Activated CD4-positive, alpha-beta T cell treated with anti-CD3 and anti-CD28 coated beads for 1 hour (primary cell): ENCODE data around the gene FGFR3.

ENCODE experiments used
- DNase-seq: peaks from one replicate; pipeline ENCODE4 v3.0.0-alpha.2; 2020

The FGFR3 gene

DNA sequence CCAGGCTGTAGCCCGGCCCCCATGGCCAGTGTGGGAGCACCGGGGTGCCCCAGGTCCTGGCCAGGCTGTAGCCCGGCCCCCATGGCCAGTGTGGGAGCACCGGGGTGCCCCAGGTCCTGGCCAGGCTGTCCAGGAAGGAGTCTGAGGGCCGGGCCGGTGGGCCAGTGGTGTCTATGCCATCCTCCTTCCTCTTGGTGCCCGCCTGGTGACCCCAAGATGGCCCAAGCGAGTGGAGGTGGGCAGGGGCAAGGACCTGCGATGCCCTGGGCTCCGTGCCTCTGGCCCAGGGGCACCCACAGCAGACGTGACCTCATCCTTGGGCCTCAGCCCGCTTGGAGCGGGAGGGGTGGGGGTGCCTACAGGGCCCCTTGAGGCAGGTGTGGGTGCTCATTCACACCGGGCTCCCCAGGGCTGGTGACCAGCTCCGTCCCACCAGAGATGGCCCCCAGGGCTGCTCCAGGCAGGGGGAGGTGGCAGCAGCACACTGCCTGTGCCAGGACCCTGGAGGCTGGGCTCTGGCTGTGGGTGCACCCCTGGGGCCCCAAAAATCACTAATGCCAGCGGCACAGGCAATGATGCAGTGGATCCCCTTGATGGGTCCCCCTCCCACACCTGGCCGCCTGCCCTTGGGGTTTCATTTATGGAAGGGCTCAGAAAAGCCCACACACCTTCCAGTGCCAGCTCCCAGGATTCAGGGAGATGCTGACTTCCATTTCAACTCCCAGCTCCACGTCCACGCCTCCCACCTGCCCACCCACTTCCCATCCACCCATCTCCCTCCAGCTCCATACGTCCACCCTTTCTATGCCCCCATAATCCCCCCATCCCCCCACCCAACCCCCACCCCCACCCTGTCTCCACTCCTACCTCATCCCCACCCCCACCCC, 36.0 kb upstream of the FGFR3 start:
- no peak for DNase-seq

DNA sequence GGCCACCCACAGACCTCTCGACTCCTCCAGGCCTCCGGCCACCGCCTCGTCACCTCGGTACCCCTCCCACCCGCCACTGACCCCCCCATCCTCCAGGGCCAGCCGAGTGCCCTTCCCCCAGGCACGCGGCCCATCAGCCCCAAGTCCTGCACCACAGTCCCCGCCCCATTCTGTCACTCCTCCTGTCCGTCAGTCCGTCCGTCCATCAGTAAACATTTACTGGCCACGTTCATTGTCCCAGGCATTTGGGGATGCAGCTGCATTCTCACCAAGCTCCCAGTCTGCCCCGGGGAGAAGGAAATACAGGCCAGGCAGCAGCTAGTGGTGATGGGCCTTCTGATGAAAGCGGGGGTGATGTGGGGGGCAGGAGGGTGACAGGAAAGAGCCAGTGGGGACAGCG, 35.3 kb upstream of the FGFR3 start:
- no peak for DNase-seq

DNA sequence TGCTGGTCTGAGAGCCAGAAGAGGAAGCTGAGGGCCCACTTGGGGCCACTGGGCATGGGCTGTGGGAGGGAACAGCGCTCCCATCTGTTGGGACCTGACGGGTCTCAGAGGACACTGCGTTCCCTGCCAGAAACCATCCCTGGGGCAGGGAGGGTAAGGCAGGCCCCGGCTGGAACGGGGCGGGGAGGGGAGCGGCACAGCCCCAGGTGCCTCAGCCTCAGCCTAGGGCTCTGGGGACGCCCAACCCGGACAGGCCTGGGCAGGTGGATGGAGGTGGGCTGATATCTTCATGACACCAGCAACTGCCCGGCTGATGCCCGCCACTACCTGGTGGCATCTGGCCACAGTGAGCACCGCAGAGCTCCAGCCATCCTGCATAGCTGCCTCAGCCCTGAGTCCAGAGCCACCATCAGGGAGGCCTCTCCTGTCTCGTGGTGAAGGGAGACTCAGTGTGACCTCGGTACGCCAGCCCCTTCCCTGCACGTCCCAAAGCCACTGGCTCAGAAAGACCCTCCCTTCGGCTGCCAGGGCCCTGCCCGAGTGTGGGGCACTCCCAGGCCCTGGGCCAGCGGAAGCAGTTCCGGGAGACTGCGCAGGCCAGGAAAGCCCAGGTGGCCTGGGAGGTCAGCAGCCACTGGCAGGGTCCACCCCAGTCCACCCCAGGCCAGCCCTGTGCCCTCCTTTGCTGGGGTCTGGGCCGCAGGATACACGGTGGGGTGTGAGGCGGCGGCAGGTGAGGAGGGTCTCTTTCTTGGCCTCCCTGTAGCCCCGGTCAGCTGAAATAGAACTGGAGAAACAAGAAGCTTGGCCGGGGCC, 34.6 kb upstream of the FGFR3 start:
- DNase-seq = no peak

DNA sequence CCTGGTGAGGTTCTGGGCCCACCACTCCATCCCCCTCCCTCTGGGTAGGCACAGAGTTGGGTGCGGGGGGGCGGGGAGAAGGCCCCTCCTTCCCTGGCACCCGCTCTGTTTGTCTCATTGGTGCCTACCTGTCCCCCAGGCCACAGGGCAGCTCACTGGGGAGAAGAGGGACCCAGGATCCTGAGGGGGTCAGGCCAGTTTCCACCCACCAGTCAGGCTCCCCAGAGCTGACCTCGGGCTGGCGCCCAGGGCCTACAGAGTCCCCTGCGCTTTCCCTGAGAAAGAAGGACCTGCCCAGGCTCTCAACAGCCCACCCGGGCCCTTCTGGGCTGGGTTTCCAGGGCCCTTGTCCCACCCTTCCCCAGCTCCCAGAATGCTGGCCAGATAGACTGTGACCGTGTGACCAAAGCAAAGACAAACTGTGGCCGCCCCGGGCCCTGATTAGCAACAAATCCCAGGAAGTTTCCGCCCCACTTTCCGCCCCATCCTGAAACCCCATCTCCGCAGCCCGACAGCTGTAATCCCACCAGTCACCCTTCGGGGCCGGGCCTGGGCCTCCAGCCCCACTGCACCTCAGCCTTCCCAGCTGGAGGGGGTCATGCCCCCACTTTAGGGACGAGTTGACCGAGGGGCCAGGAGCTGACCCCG, 33.8 kb upstream of the FGFR3 start:
- no peak for DNase-seq

DNA sequence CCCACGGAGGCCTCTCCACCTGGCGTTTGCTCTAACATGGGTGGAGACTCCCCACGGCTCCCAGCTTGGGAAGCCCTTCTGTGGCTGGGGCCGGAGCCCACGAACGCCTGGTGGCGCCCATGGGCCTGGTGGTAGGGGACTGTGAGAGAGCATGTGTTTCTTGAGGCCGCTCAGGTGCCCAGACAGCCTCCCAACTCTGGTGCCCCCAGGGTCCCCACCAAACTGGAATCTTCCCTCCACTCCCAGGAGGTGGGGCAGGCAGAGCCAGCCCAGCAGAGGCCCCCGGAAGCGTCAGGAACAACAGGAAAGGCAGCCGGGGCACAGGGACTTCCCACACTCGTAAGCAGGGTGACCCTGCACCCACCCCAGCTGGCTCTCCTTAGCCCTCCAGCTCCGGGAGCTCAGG, 33.3 kb upstream of the FGFR3 start:
- no peak for DNase-seq

DNA sequence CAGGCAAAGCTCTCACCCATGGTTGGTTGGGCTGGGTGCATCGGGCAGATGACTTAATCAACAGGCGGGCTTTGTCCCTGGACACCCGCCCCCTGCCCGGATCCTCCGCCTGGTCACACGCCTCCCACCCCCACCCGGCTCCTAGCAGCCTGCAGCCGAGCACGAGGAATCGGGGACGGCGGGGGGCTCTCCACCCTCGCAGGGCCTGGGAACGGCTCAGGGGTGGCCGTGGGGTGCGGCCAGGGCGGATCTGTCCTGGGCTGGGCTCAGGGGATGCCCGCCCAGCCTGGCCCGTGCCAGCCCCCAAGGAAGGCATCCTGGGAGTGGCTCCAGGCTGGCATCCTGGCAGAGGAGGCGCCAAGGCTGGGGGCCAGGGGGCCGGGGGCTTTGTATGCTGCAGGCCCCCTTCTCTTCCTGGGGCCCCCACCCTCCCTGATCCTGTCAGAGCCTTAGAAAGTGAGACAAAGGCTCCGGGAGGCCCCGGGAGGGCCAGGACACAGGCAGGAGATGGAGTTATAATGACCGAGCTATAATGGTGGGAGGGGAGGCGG, 32.5 kb upstream of the FGFR3 start:
- DNase-seq = no peak

DNA sequence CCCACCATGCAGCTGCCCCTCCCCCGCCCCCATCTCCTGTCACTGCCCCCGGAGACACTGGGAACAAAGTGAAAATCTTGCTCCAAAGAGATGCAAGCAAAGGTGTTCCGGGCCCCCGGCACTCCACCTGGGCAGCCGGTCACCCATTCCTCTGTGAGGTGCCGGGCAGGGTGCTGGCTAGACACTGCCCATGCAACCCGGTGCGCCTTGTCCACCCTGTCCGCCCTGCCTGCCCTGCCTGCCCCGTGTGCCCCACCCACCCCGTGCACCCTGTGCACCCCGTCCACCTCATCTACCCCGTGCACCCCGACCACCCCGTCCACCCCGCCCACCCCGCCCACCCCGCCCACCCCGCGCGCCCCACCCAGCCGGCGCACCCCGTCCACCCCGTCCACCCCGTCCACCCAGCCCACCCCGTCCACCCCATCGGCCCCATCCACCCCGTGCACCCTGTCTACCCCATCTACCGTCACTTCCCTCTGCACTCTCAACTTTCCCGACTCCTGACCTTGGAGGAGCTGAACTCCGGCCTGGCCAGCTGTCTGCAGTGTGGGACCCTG, 31.9 kb upstream of the FGFR3 start:
- no peak for DNase-seq

DNA sequence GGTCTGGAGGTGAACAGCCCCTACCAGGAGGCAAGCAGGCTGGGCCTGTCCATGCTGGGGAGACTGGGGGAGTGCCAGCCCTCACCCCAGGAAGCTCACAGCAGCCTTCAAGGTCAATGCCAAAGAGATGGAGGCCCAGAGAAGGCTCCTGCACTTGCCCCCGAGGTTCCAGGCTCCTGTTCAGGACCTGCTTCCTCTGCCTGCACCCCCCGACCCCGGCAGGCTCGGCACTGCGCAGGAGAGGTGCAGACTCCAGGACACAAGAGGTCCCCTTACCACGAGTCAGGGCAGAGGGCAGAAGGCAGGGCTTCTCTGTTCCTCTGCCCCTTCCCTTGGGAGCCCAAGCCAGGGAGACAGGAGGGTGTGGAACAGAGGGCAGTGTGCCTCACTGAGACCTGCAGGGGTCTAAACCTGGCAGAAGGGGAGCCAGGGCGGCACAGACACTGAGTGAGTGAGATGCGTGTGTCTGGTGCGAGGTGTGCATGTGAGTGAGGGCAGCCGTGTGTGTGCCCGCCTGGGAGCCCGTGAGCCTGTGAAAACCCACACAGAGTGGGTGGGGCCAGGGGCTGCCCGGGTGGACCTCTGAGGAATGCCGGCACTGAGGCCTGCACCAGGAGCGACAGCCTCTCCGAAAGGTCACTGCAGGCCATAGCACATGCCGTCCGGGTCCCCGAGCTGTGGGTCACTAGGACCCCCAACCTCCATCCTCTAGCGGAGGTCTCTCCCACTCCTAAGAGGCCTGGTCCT, 30.7 kb upstream of the FGFR3 start:
- DNase-seq = no peak

DNA sequence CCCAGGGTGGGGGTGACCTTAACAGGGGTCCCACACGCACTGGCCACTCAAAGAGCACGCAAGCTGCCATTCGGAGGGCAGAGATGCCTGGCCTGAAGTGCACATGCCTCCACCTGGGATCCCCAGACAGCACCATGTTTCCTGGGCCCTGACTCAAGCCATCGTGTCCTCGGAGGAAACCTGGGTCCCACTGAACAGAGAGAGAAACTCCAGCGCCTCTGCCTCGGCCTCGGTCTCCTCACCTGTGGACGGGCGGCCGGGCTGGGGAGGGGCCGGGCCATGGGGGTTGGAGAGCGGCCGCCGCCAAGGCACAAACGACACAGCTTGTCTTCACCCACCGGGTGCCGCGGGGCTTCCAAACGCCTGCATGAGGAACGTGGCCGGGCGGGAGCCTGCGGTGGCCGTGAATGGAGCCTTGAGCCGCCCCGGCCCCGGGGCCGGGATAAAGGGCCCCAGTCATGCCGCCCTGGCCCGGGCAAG, 30.0 kb upstream of the FGFR3 start:
- no peak for DNase-seq

DNA sequence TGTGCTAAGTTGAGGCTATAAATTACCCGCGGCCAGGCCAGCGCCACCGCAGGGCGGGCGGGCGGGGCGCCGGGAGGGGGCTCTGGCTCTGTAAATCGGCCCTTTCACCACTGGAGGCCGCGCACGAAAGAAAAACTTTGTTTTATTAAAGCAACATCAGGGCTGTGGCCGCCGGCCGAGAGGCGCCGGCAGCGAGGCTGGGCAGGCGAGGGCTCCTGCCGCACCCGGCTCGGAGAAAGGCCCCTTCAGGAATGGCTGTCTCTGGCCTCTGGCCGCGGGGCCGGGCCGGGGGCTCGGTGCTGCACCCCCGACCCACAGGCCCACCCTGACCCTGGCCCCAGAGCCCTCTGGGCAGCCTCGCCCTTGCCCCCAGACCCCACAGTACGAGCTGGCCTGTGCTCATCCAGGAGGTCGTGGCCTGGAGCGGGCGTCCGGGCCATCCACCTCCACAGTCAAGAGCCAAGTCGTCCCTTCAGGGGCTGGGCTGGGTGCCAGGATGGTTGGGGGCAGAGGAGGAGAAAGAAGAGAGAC, 29.5 kb upstream of the FGFR3 start:
- no peak for DNase-seq

DNA sequence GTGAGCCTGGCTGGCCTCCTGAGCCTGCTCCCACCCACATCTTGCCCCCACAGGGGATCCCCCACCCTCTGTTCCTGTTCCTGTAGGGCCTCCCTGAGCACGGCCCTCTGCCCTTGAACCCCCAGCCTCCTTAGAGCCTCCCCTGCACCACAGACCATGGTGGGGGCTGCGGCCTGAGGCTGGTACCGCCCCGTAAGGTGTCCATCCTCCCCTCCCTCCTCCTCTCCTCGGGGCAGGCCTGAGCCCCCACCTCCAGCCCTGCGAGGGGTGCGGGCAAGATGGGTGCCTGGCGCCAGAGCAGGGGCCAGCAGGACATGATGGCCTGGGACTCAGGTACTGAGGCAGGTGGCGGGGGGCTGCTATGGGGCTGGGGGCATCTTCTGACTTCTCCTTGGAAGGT, 28.4 kb upstream of the FGFR3 start:
- no peak for DNase-seq

DNA sequence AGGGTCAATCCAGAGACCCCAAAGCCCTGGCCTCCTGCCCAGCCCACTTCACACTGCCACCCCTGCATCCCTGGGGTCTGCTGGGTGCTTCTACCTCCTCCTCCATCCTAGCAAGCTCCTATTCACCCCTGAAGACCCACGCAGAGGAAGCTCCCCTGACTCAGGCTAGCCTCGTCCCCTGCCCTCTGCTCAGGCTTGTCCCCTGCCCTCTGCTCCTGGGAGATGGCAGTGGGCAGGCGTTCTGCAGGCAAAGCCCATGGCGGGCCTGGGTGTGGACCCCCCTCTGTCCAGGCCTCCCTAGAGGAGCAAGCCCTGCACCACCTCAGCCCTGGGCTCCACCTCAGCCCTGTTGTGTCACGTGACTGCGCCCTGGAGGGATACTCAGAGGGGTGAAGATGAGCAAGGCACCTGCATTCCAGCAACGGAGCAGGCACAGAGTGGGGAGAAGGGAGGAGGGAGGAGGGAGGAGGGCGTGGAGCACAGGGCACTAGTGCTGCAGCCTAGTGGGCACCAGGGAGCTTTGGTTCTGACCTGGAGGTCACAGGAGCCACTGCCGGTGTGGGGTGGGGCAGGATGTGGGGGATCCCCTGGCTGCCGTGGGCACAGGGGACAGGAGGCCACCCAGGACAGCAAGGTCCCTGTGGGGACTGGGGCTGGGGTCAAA, 27.6 kb upstream of the FGFR3 start:
- DNase-seq = no peak

DNA sequence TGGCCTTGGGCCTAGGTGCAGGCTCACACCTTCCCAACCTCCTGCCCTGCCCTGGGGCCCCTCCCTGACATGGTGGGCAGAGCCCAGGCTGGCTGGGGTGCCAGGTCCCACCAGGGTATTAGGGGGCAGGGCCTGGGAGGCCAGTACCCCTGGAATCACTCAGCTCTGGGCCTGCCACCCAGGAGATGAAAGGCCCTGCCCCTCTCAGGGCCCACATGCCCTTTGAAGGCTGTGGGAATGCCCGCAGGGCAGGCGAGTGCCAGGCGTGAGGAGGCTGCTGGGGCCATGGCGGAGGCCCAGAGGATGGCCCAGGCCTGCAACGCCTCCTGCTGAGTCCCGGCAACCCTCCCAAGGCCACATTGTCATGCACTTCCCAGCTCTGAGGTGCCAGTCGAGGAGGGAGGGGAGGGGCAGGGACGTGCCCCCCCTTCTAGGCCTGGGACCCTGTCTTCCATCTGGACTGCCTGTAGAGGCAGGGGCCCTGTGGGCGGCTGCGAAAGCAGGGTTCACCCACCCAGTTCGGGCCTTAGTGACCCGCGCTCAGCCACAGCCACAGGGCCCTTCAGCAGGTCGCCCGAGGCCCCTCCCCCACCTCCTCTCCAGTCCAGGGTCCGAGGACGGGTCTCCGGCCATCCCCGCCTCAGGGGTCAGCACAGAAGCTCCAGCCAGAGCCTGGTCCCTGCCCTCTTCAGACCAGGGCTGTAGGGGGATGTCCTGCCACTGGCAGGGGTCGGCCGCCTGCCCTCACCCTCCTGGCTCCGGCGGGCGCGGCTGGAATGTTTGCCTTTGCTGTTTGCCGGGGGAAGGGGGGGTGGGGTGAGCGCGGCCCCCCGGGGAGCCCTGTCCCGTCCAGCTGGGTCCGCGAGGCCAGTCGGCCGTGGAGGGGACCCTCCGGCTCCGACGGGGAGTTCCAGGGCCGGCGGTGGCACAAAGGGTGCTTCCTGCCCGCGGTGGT, 26.7 kb upstream of the FGFR3 start:
- no peak for DNase-seq

DNA sequence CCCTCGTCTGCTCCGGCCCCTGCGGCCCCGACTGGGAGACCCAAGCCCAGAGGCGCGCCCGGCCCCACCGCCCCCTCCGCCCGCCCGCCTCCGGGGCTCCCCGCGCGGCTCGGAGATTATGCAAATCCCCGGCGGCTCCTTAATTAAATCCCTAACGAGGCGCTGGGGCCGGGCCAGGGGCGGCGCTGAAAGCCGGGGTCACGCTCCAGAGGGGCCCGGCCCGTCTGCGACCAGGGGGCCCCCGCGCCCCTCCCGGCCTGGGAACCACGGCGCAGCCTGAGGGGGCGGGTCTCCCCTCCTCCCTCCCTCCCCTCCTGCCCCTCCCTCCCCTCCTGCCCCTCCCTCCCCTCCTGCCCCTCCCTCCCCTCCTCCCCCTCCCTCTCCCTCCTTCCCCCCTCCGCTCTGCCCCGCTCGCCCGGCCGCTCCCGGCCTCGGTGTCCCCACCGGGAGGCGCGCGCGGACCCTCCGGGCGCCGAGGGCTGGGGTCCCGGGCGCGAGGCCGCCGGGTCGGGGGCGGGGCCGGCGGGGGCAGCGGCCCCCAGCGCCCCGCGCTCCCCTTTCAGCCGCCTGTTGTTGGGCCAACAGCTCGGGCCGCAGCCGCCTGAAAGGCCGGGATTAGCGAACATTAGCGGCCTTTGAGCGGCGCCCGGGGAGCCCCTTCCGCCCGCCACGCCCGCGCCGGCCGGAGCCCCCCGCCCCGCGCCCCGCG, 25.9 kb upstream of the FGFR3 start:
- DNase-seq = no peak

DNA sequence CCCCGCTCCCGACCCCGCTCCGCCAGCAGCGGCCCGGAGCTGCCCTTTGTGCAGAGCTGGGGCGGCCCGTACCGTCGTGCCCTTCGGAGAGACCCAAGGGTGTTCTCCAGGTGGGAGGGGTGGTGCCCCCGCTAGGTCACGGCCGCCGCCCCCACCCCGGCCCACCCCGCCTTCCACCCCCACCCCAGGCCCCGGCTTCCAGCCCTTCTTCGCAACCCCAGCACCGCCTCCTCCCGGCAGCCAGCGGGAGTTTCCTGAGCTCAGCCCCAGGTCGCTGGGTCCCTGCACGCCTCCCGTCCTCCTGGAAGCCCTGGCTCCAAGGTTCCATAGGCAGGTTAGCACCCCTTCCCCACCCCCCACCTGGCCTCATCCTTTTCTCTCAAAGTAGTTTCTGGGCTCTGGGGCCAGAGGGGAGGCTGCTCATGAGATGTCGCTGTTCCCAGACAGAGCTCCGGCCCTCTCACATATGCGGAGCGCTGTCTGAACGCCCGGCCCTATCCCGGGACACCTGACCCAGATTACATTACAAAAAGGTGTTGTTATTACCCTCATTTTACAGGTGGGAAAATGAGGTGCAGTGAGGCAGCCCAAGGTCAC, 25.2 kb upstream of the FGFR3 start:
- no peak for DNase-seq

DNA sequence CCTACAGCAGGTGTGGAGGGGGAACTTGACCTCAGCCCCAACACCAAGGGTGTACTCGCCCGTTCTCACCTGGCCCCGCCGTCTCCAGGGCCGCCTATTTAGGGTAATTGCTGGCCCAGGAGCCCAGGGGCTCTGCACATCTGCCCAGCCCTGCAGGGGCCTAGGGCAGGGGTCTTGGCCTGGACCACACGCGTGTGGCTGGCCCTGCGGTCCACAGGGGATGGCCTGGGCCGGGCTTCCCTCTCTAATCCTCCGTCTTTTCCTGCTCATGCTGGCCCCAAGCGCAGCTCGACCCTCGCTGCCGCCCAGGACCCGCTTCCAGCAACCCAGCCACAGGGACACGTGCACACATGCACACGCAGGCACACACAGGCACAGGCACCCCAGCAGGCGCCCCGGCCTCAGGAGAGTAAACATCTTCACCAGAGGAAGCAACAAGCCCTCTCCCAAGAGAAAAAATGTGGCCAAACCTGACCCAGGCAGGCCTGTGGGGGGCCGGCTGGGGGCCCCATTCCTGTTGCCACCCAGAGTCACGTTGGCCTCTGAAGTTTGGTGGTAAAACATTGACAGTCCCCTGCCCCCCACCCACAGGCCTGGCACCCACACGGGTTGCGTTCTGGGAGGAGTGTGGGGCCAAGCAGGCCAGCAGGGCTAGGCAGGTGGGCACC, 24.6 kb upstream of the FGFR3 start:
- no peak for DNase-seq

DNA sequence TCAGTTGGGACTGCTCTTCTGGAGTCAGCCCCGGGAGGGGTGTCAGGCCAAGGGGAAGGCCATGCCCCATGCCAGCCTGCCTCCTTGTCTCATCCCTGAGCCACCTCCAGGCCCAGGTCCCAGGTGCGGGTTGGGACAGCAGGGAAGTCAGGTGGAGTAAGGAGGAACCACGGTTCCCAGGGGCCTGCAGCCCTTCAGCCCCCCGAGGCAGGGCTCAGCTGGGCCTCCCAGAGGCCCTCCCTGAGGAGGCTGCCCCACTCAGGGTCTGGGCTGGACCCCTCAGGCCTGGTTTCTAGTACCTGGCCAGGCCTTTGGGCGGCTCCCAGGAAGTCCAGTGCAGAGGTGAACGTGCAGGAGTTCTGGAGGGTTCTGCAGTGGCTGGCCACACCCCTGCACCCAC, 23.4 kb upstream of the FGFR3 start:
- no peak for DNase-seq

DNA sequence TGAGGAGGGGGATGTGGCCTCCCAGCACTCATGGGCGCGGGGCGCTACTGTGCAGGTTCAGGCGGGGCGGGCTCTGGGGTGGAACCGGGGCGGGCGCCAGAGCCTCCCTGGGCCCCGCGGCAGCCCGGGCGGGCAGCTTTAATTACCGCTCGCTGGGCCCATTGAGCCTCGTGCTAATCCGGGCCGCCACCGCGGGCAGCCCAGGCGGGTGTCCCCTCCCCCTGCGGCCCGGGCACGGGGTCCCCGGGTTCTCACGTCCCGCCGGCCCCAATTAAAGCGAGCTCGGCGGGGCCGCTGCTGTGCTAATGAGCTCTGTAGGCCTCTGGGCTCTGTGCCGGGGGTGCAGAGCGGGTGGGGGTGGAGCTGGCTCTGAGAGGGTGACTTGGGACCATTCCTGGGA, 22.8 kb upstream of the FGFR3 start:
- no peak for DNase-seq
